Immature natural killer cell (primary cell): ENCODE results near the gene ZNF598. TPM values are rescaled to one million over a fixed set of nuclear protein-coding genes. Genes with fewer than 3 reads are reported as not detected.

Experiments used
- DNase-seq, 3 donors: peaks; one replicate each; pipeline ENCODE4 v3.0.0; 2022; ENCODE audit warnings: mixed read lengths in 1 of 3
- H3K27ac Mint-ChIP-seq, 6 donors: one replicate each; pipeline ENCODE4 v1.8.0; 2020; ENCODE audit warnings: mixed read lengths in 6 of 6, mild to moderate bottlenecking in 5 of 6, inconsistent platforms in 4 of 6, moderate library complexity in 3 of 6
- H3K27me3 Mint-ChIP-seq, 3 donors: one replicate each; pipeline ENCODE4 v1.8.0; 2020 to 2021; ENCODE audit warnings: low read depth in 3 of 3, mild to moderate bottlenecking in 3 of 3, mixed read lengths in 3 of 3, moderate library complexity in 3 of 3, inconsistent platforms in 1 of 3
- H3K36me3 Mint-ChIP-seq, 3 donors: one replicate each; pipeline ENCODE4 v1.8.0; 2020; ENCODE audit warnings: mixed read lengths in 3 of 3, inconsistent platforms in 2 of 3, mild to moderate bottlenecking in 2 of 3
- H3K4me1 Mint-ChIP-seq, 2 donors: one replicate each; pipeline ENCODE4 v1.8.0; 2020; ENCODE audit warnings: inconsistent platforms in 2 of 2, mild to moderate bottlenecking in 2 of 2, mixed read lengths in 2 of 2, moderate library complexity in 1 of 2
- H3K4me3 Mint-ChIP-seq, 5 donors: one replicate each; pipeline ENCODE4 v1.8.0; 2020; ENCODE audit warnings: mild to moderate bottlenecking in 5 of 5, mixed read lengths in 5 of 5, inconsistent platforms in 3 of 5, moderate library complexity in 3 of 5
- H3K9me3 Mint-ChIP-seq, 6 donors: one replicate each; pipeline ENCODE4 v1.8.0; 2020; ENCODE audit warnings: mild to moderate bottlenecking in 6 of 6, mixed read lengths in 6 of 6, inconsistent platforms in 4 of 6, moderate library complexity in 3 of 6
- polyA plus RNA-seq, 3 donors: library from polyadenylated mRNA; unstranded; fragments of 300-500 nt; fragmentation: Illumina TruSeq; gene quantifications; one replicate each; pipeline ENCODE4 v1.2.3, GENCODE V29; 2021

Gene ZNF598
- polyA plus RNA-seq = 10 to 100 TPM in 1 of 3 donors, 1 to 10 TPM in 2; 1.8 to 10.4 (median 2.9) TPM

- Mint-ChIP-seq H3K27ac (peak within 1 kb of the TSS; percentile 92 to 98 (median 96)), H3K27me3 (peaks cover 0 to 4% (median 0%) of the 10 kb centered on the region in 3 donors), H3K36me3 (no peaks in the 10 kb centered on the region), H3K9me3 (no peaks in the 10 kb centered on the region), H3K4me3 (peak within 1 kb of the TSS; percentile 89 to 92 (median 91)), H3K4me1 (peaks cover 31 to 32% of the 10 kb centered on the region in 2 donors)
- peak; percentile 81 to 84 (median 84) for DNase-seq
Measured at GRCh38 chr16:2009791-2010510, at the start of gene ZNF598. ZNF598 (minus strand) TSS chr16:2009821.

GRCh38 chr16:2058872-2059271, 49.3 kb upstream of the ZNF598 start:
- Mint-ChIP-seq H3K4me3 (no peak overlapping the region), H3K27me3 (peaks cover 0 to 3% (median 2%) of the 10 kb centered on the region in 3 donors), H3K27ac (no peak overlapping the region), H3K9me3 (no peaks in the 10 kb centered on the region), H3K4me1 (peaks cover 0 to 4% of the 10 kb centered on the region in 2 donors), H3K36me3 (peaks cover 0 to 2% (median 0%) of the 10 kb centered on the region in 3 donors)
- DNase-seq = no peak

- H3K4me3 Mint-ChIP-seq = no peak overlapping the region
Measured at GRCh38 chr16:2058420-2058819, 48.8 kb upstream of the ZNF598 start.

GRCh38 chr16:2057438-2057837, 47.8 kb upstream of the ZNF598 start:
- peaks cover 0 to 3% (median 0%) of the 10 kb centered on the region in 3 donors for H3K27me3 Mint-ChIP-seq
- no peak for DNase-seq
- H3K4me1 Mint-ChIP-seq = peaks cover 0 to 4% of the 10 kb centered on the region in 2 donors
- H3K4me3 Mint-ChIP-seq = no peak overlapping the region
- H3K36me3 Mint-ChIP-seq = peaks cover 0 to 6% (median 0%) of the 10 kb centered on the region in 3 donors
- H3K9me3 Mint-ChIP-seq = no peaks in the 10 kb centered on the region
- no peak overlapping the region for H3K27ac Mint-ChIP-seq

More at GRCh38 chr16:2058420-2058819, 48.8 kb upstream of the ZNF598 start:
- H3K27me3 Mint-ChIP-seq = peaks cover 0 to 2% (median 0%) of the 10 kb centered on the region in 3 donors
- peaks cover 0 to 4% of the 10 kb centered on the region in 2 donors for H3K4me1 Mint-ChIP-seq
- DNase-seq = no peak
- H3K9me3 Mint-ChIP-seq = no peaks in the 10 kb centered on the region
- H3K36me3 Mint-ChIP-seq = peaks cover 0 to 6% (median 0%) of the 10 kb centered on the region in 3 donors
- peak overlapping the region in 2 of 6 donors; percentile 41 to 62 for H3K27ac Mint-ChIP-seq

- H3K9me3 Mint-ChIP-seq = no peaks in the 10 kb centered on the region
- peaks cover 0 to 3% (median 0%) of the 10 kb centered on the region in 3 donors for H3K27me3 Mint-ChIP-seq
- no peak overlapping the region for H3K27ac Mint-ChIP-seq
- no peak overlapping the region for H3K4me3 Mint-ChIP-seq
- DNase-seq = no peak
- H3K4me1 Mint-ChIP-seq = peaks cover 0 to 4% of the 10 kb centered on the region in 2 donors
- peaks cover 0 to 6% (median 0%) of the 10 kb centered on the region in 3 donors for H3K36me3 Mint-ChIP-seq
Measured at GRCh38 chr16:2056681-2057407, 47.2 kb upstream of the ZNF598 start.

- no peak overlapping the region for H3K4me3 Mint-ChIP-seq
- H3K27ac Mint-ChIP-seq = peak overlapping the region in 1 of 6 donors; percentile 56
- no peak for DNase-seq
- peaks cover 0 to 3% (median 0%) of the 10 kb centered on the region in 3 donors for H3K27me3 Mint-ChIP-seq
- H3K9me3 Mint-ChIP-seq = no peaks in the 10 kb centered on the region
- H3K4me1 Mint-ChIP-seq = peaks cover 2 to 4% of the 10 kb centered on the region in 2 donors
- peaks cover 0 to 11% (median 0%) of the 10 kb centered on the region in 3 donors for H3K36me3 Mint-ChIP-seq
Measured at GRCh38 chr16:2056077-2056476, 46.5 kb upstream of the ZNF598 start.

- Mint-ChIP-seq H3K27ac (no peak overlapping the region), H3K4me1 (peaks cover 2 to 4% of the 10 kb centered on the region in 2 donors), H3K36me3 (peaks cover 0 to 11% (median 0%) of the 10 kb centered on the region in 3 donors), H3K4me3 (no peak overlapping the region), H3K27me3 (peaks cover 0 to 3% (median 0%) of the 10 kb centered on the region in 3 donors), H3K9me3 (no peaks in the 10 kb centered on the region)
- DNase-seq = no peak
Measured at GRCh38 chr16:2054543-2055245, 45.1 kb upstream of the ZNF598 start.

GRCh38 chr16:2053897-2054296, 44.3 kb upstream of the ZNF598 start:
- Mint-ChIP-seq H3K4me3 (no peak overlapping the region), H3K4me1 (peaks cover 6% of the 10 kb centered on the region in 2 donors), H3K27ac (no peak overlapping the region), H3K36me3 (peaks cover 0 to 11% (median 0%) of the 10 kb centered on the region in 3 donors), H3K27me3 (peaks cover 0 to 3% (median 0%) of the 10 kb centered on the region in 3 donors), H3K9me3 (no peaks in the 10 kb centered on the region)
- DNase-seq = no peak

GRCh38 chr16:2053211-2053610, 43.6 kb upstream of the ZNF598 start:
- peaks cover 0 to 6% (median 0%) of the 10 kb centered on the region in 3 donors for H3K27me3 Mint-ChIP-seq
- no peak overlapping the region for H3K4me3 Mint-ChIP-seq
- DNase-seq = no peak
- H3K27ac Mint-ChIP-seq = no peak overlapping the region
- H3K9me3 Mint-ChIP-seq = no peaks in the 10 kb centered on the region
- H3K4me1 Mint-ChIP-seq = peaks cover 10 to 13% of the 10 kb centered on the region in 2 donors
- H3K36me3 Mint-ChIP-seq = peaks cover 0 to 11% (median 0%) of the 10 kb centered on the region in 3 donors

GRCh38 chr16:2048116-2048543, 38.5 kb upstream of the ZNF598 start:
- H3K36me3 Mint-ChIP-seq = peaks cover 0 to 5% (median 0%) of the 10 kb centered on the region in 3 donors
- H3K27ac Mint-ChIP-seq = peak overlapping the region; percentile 53 to 92 (median 66)
- H3K4me1 Mint-ChIP-seq = peaks cover 19 to 20% of the 10 kb centered on the region in 2 donors
- DNase-seq = no peak
- H3K27me3 Mint-ChIP-seq = peaks cover 0 to 7% (median 0%) of the 10 kb centered on the region in 3 donors
- peak overlapping the region; percentile 85 to 89 (median 88) for H3K4me3 Mint-ChIP-seq
- H3K9me3 Mint-ChIP-seq = no peaks in the 10 kb centered on the region

GRCh38 chr16:2047330-2048115, 37.9 kb upstream of the ZNF598 start, which contains the start of the genes NTHL1 and TSC2:
NTHL1 (minus strand) TSS chr16:2047834; CDS start chr16:2047823, 11 bp downstream.
TSC2 (plus strand) TSS chr16:2047985; CDS start chr16:2048616, 631 bp downstream.
- peak within 1 kb of the TSS; percentile 89 to 91 (median 91) for H3K4me3 Mint-ChIP-seq
- H3K9me3 Mint-ChIP-seq = no peaks in the 10 kb centered on the region
- peaks cover 0 to 5% (median 0%) of the 10 kb centered on the region in 3 donors for H3K36me3 Mint-ChIP-seq
- H3K27ac Mint-ChIP-seq = peak within 1 kb of the TSS; percentile 60 to 92 (median 67)
- DNase-seq = peak; percentile 91 to 92 (median 92)
- H3K4me1 Mint-ChIP-seq = peaks cover 19 to 20% of the 10 kb centered on the region in 2 donors
- H3K27me3 Mint-ChIP-seq = peaks cover 0 to 7% (median 0%) of the 10 kb centered on the region in 3 donors

- peaks cover 0 to 7% (median 0%) of the 10 kb centered on the region in 3 donors for H3K27me3 Mint-ChIP-seq
- peaks cover 19 to 20% of the 10 kb centered on the region in 2 donors for H3K4me1 Mint-ChIP-seq
- H3K27ac Mint-ChIP-seq = peak overlapping the region in 2 of 6 donors; percentile 34 to 66
- H3K9me3 Mint-ChIP-seq = no peaks in the 10 kb centered on the region
- DNase-seq = no peak
- H3K4me3 Mint-ChIP-seq = peak overlapping the region; percentile 89 to 91 (median 91)
- peaks cover 0 to 5% (median 0%) of the 10 kb centered on the region in 3 donors for H3K36me3 Mint-ChIP-seq
Measured at GRCh38 chr16:2046893-2047329, 37.3 kb upstream of the ZNF598 start.
